ENCODE measurements around the gene HERPUD2. TPM values are rescaled to one million over a fixed set of nuclear protein-coding genes. Genes with fewer than 3 reads are reported as not detected.

HERPUD2 gene
- total RNA-seq, 2 donors from 2014 or later = 24.2 to 30.1 TPM

DNA sequence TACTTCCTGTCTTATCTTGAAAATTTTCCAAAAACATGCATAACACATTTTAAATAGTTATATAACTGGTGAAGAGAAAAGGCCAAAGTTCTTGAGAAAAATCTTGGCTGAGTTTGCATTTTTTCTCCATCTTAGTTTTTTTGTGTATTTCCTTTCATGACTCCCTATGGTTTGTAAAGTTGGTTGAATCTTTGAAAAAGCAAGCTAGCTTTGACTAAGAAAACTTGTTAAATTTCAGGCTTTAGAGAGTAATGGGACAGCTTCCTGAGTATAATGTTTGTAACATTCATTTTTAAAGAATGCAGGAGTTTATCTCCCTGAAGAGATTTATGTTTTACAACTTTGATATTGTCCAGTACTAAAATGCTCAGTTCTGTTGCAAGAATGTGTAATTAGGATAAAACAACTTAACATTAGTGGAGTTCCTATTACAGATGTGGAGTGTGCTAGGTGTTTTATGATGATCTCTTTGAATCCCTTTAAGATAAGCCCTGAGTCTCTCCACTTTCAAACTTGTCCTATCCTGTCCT is 11.1 kb upstream of the HERPUD2 start:
- no peak overlapping the region for H3K27ac Mint-ChIP-seq
- H3K4me1 ChIP-seq (ENCODE audit: control insufficient read depth, insufficient read depth, low read length) = no peaks in the 10 kb centered on the region

DNA sequence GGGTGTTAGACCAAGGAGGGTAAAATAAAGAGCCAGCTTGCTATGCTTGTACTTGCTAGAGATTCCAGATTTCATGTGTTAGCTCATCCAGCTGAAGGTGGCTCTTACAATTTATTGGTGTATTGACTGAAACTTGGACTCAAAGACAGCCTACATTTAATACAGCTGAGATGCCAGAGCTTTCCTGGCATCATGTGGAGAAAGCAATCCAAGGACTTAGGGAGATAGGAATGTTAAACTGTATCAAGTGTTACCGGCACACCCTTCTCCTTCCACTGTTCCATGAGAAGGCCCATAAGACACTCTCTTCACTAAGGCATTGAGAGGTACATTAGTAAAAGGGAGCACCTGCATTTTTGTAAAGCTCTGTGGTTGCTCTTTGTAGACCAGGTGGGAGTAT is 9.3 kb upstream of the HERPUD2 start:
- Mint-ChIP-seq H3K27ac (no peak overlapping the region), H3K4me1 (no peaks in the 10 kb centered on the region), H3K27me3 (ENCODE audit: insufficient read depth) (no peaks in the 10 kb centered on the region), H3K9me3 (no peaks in the 10 kb centered on the region), H3K4me3 (no peak overlapping the region), H3K36me3 (ENCODE audit: low read depth) (no peaks in the 10 kb centered on the region)
- Histone ChIP-seq H3K4me1 (ENCODE audit: control insufficient read depth, insufficient read depth, low read length) (no peaks in the 10 kb centered on the region), H3K27me3 (ENCODE audit: control insufficient read depth, insufficient read depth, low read length, poor library complexity, severe bottlenecking) (no peaks in the 10 kb centered on the region), H3K36me3 (ENCODE audit: control insufficient read depth, insufficient read depth, low read length) (no peaks in the 10 kb centered on the region), H3K9me3 (ENCODE audit: control insufficient read depth, low read length) (no peaks in the 10 kb centered on the region), H3K27ac (ENCODE audit: low read depth, low read length) (no peak overlapping the region), H3K9ac (ENCODE audit: extremely low read depth, low read length, poor library complexity, severe bottlenecking) (no peak overlapping the region), H3K4me3 (ENCODE audit: low read length) (no peak overlapping the region)
- no peak for DNase-seq
- 100% methylated on average over 1 of the region's 1 CpG; no CpG with 5 or more reads in 1 of the 2 experiments for WGBS, 2 experiments (ENCODE audit: insufficient coverage in 1 of 2, insufficient read length in 1 of 2)
- TF ChIP-seq, protein P1, sequence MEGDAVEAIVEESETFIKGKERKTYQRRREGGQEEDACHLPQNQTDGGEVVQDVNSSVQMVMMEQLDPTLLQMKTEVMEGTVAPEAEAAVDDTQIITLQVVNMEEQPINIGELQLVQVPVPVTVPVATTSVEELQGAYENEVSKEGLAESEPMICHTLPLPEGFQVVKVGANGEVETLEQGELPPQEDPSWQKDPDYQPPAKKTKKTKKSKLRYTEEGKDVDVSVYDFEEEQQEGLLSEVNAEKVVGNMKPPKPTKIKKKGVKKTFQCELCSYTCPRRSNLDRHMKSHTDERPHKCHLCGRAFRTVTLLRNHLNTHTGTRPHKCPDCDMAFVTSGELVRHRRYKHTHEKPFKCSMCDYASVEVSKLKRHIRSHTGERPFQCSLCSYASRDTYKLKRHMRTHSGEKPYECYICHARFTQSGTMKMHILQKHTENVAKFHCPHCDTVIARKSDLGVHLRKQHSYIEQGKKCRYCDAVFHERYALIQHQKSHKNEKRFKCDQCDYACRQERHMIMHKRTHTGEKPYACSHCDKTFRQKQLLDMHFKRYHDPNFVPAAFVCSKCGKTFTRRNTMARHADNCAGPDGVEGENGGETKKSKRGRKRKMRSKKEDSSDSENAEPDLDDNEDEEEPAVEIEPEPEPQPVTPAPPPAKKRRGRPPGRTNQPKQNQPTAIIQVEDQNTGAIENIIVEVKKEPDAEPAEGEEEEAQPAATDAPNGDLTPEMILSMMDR (conservative IDR thresholded peaks at IDR 0.05) = no peak

More for the DNA sequence above, 11.1 kb upstream of the HERPUD2 start:
- no peaks in the 10 kb centered on the region for H3K27me3 Mint-ChIP-seq (ENCODE audit: insufficient read depth)
- Histone ChIP-seq H3K27ac (ENCODE audit: low read depth, low read length) (no peak overlapping the region), H3K4me3 (ENCODE audit: low read length) (no peak overlapping the region), H3K9me3 (ENCODE audit: control insufficient read depth, low read length) (no peaks in the 10 kb centered on the region), H3K36me3 (ENCODE audit: control insufficient read depth, insufficient read depth, low read length) (no peaks in the 10 kb centered on the region), H3K9ac (ENCODE audit: extremely low read depth, low read length, poor library complexity, severe bottlenecking) (no peak overlapping the region), H3K27me3 (ENCODE audit: control insufficient read depth, insufficient read depth, low read length, poor library complexity, severe bottlenecking) (no peaks in the 10 kb centered on the region)
- TF ChIP-seq, protein P1 (conservative IDR thresholded peaks at IDR 0.05) = no peak
- no peaks in the 10 kb centered on the region for H3K9me3 Mint-ChIP-seq
- H3K4me1 Mint-ChIP-seq = peaks cover 1% of the 10 kb centered on the region
- no peak overlapping the region for H3K4me3 Mint-ChIP-seq
- no peaks in the 10 kb centered on the region for H3K36me3 Mint-ChIP-seq (ENCODE audit: low read depth)
- no peak for DNase-seq

DNA sequence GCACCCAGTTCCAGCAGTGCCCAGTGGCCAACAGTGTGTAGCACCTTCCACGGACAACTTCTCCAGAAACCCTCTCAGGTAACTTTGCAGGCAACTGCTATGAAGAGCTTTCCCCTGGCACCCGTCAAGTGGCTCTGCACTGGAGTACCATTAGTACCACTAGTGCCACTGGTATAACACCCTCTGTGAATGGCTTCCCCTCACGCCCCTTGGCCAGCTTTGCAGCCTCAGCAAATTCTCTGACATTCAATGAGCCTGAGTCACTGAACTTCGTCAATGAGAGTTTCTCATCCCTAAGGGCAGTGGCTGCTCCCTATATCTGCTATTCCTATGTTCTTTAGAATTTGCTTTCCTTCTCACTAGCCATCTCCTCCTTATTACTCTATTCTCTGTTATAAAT is 7.6 kb upstream of the HERPUD2 start:
- no peak for DNase-seq
- Mint-ChIP-seq H3K27ac (no peak overlapping the region), H3K4me3 (no peak overlapping the region), H3K36me3 (ENCODE audit: low read depth) (no peaks in the 10 kb centered on the region), H3K27me3 (ENCODE audit: insufficient read depth) (no peaks in the 10 kb centered on the region), H3K9me3 (no peaks in the 10 kb centered on the region), H3K4me1 (no peaks in the 10 kb centered on the region)
- no peaks in the 10 kb centered on the region for H3K36me3 ChIP-seq (ENCODE audit: control insufficient read depth, insufficient read depth, low read length)
- H3K27me3 ChIP-seq (ENCODE audit: control insufficient read depth, insufficient read depth, low read length, poor library complexity, severe bottlenecking) = no peaks in the 10 kb centered on the region
- no peaks in the 10 kb centered on the region for H3K4me1 ChIP-seq (ENCODE audit: control insufficient read depth, insufficient read depth, low read length)
- no peak overlapping the region for H3K27ac ChIP-seq (ENCODE audit: low read depth, low read length)
- WGBS, 2 experiments (ENCODE audit: insufficient coverage in 1 of 2, insufficient read length in 1 of 2) = 84 to 87% methylated on average over 4 of the region's 4 CpGs
- TF ChIP-seq, protein P1 (conservative IDR thresholded peaks at IDR 0.05) = no peak
- no peaks in the 10 kb centered on the region for H3K9me3 ChIP-seq (ENCODE audit: control insufficient read depth, low read length)
- no peak overlapping the region for H3K4me3 ChIP-seq (ENCODE audit: low read length)
- no peak overlapping the region for H3K9ac ChIP-seq (ENCODE audit: extremely low read depth, low read length, poor library complexity, severe bottlenecking)
